Smooth muscle cell (in vitro differentiated cells): ENCODE measurements around the gene NME9. TPM values are rescaled to one million over a fixed set of nuclear protein-coding genes. Genes with fewer than 3 reads are reported as not detected.

Experiments used
- DNase-seq: peaks from one replicate; lab custom pipeline; 2025; ENCODE audit not compliant: unreplicated experiment; lab: John Stamatoyannopoulos, UW
- H2AFZ ChIP-seq: fragments of 200-600 bp; sonication (generic); 2 replicates; pipeline ENCODE4 v1.6.0; 2016; ENCODE audit warnings: antibody characterized with exemption, low read depth, mild to moderate bottlenecking
- H3F3A ChIP-seq: fragments of 200-600 bp; sonication (generic); 2 replicates; pipeline ENCODE4 v1.6.0; 2017; ENCODE audit warnings: antibody characterized with exemption, low read depth
- H3K27ac ChIP-seq: fragments of 200-600 bp; sonication (generic); 2 replicates; pipeline ENCODE4 v1.5.1; 2016; ENCODE audit warnings: low read depth, mild to moderate bottlenecking
- H3K27me3 ChIP-seq: fragments of 200-600 bp; sonication (generic); 2 replicates; pipeline ENCODE4 v1.6.1; 2016; ENCODE audit warnings: low read depth, mild to moderate bottlenecking
- H3K36me3 ChIP-seq: fragments of 200-600 bp; sonication (generic); 2 replicates; pipeline ENCODE4 v1.5.1; 2016; ENCODE audit warnings: low read depth
- H3K4me1 ChIP-seq: fragments of 200-600 bp; sonication (generic); 2 replicates; pipeline ENCODE4 v1.5.1; 2016; ENCODE audit warnings: low read depth
- H3K4me2 ChIP-seq: fragments of 200-600 bp; sonication (generic); 2 replicates; pipeline ENCODE4 v1.6.0; 2016; ENCODE audit warnings: mild to moderate bottlenecking
- H3K4me3 ChIP-seq: fragments of 200-600 bp; sonication (generic); 2 replicates; pipeline ENCODE4 v1.5.1; 2016; ENCODE audit warnings: mild to moderate bottlenecking
- H3K79me2 ChIP-seq: fragments of 200-600 bp; sonication (generic); 2 replicates; pipeline ENCODE4 v1.6.0; 2016; ENCODE audit warnings: low read depth, mild to moderate bottlenecking
- H3K9ac ChIP-seq: fragments of 200-600 bp; sonication (generic); 2 replicates; pipeline ENCODE4 v1.6.0; 2016; ENCODE audit warnings: low read depth
- H3K9me3 ChIP-seq: fragments of 200-600 bp; sonication (generic); replicated peaks from 2 replicates; pipeline ENCODE4 v1.5.1; 2016; ENCODE audit warnings: low read depth
- H4K20me1 ChIP-seq: fragments of 200-600 bp; sonication (generic); 2 replicates; pipeline ENCODE4 v1.6.0; 2016; ENCODE audit warnings: low read depth
- CTCF ChIP-seq: fragments of 200-600 bp; sonication (generic); IDR thresholded peaks from 2 replicates; pipeline ENCODE4 v1.5.1; 2017; ENCODE audit warnings: borderline replicate concordance, mild to moderate bottlenecking, antibody characterized with exemption; ENCODE audit not compliant: insufficient read depth, poor library complexity, severe bottlenecking
- WGBS: methylation state at CpG from one replicate; pipeline ENCODE4 v1.1.7; 2016; ENCODE audit warnings: low lambda C conversion rate; 5-methylcytosine and 5-hydroxymethylcytosine counted together
- polyA plus RNA-seq: library from polyadenylated mRNA; unstranded; fragments of >200 nt; fragmentation: Nextera tagmentation; extraction: Ambion mirVana; gene quantifications from 2 replicates; pipeline ENCODE4 v1.2.1, GENCODE V29; 2016
- total RNA-seq: library from RNA; depleted of rRNA; stranded (reverse); fragments of >200 nt; gene quantifications from 2 replicates; pipeline ENCODE4 v1.2.3, GENCODE V29; 2014

Gene NME9
- total and polyA plus RNA-seq, 2 experiments from 2014 or later = not detected

DNA sequence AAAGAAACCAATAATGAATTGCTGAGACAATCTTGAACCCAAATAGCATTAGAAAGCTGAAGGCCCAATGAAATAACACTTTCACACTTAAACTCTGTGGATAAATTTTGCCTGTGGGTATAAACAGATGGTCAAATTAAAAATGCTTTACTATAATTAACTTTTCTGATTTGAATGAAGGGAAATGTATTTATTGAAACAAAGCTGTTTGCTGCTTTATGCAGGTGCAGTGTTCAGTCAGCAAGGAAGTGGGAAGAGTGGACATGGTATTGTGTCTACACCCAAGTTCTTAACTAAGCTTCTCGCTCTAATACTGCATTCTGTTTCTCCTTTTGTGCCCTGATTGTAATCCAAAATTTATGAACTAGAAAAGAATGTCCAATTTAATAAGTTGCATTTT is 31.8 kb downstream of the NME9 start:
- H3K9me3 ChIP-seq = no peaks in the 10 kb centered on the region
- no peaks in the 10 kb centered on the region for H3F3A ChIP-seq
- H3K27ac ChIP-seq = no peak overlapping the region
- no peaks in the 10 kb centered on the region for H3K4me1 ChIP-seq
- H3K9ac ChIP-seq = no peak overlapping the region
- H3K79me2 ChIP-seq = no peaks in the 10 kb centered on the region
- H3K4me2 ChIP-seq = no peak overlapping the region
- no peak overlapping the region for H3K4me3 ChIP-seq
- H2AFZ ChIP-seq = no peak overlapping the region
- no peaks in the 10 kb centered on the region for H3K36me3 ChIP-seq
- 90% methylated on average over 1 of the region's 1 CpG for WGBS
- DNase-seq = no peak
- no peaks in the 10 kb centered on the region for H3K27me3 ChIP-seq
- no peaks in the 10 kb centered on the region for H4K20me1 ChIP-seq
- no peak for TF ChIP-seq CTCF

GRCh38 chr3:138297059-138297607 is 32.5 kb downstream of the NME9 start:
- Histone ChIP-seq H3K4me1 (no peaks in the 10 kb centered on the region), H3K27me3 (no peaks in the 10 kb centered on the region), H3K27ac (no peak overlapping the region), H4K20me1 (no peaks in the 10 kb centered on the region), H3K9me3 (no peaks in the 10 kb centered on the region), H3K79me2 (no peaks in the 10 kb centered on the region), H3K9ac (no peak overlapping the region), H2AFZ (no peak overlapping the region), H3K4me3 (no peak overlapping the region), H3F3A (no peaks in the 10 kb centered on the region), H3K4me2 (no peak overlapping the region), H3K36me3 (no peaks in the 10 kb centered on the region)
- WGBS = 94% methylated on average over 5 of the region's 5 CpGs
- TF ChIP-seq CTCF = no peak
- DNase-seq = no peak

- Histone ChIP-seq H3K27me3 (no peaks in the 10 kb centered on the region), H3K4me3 (no peak overlapping the region), H3K36me3 (no peaks in the 10 kb centered on the region), H4K20me1 (no peaks in the 10 kb centered on the region), H2AFZ (no peak overlapping the region), H3K9ac (no peak overlapping the region), H3K4me2 (no peak overlapping the region), H3F3A (no peaks in the 10 kb centered on the region), H3K27ac (no peak overlapping the region), H3K79me2 (no peaks in the 10 kb centered on the region), H3K9me3 (no peaks in the 10 kb centered on the region), H3K4me1 (no peaks in the 10 kb centered on the region)
- WGBS = 89% methylated on average over 1 of the region's 1 CpG
- no peak for DNase-seq
- TF ChIP-seq CTCF = no peak
These were observed 33.0 kb downstream of the NME9 start for GRCh38 chr3:138296639-138297038.

DNA sequence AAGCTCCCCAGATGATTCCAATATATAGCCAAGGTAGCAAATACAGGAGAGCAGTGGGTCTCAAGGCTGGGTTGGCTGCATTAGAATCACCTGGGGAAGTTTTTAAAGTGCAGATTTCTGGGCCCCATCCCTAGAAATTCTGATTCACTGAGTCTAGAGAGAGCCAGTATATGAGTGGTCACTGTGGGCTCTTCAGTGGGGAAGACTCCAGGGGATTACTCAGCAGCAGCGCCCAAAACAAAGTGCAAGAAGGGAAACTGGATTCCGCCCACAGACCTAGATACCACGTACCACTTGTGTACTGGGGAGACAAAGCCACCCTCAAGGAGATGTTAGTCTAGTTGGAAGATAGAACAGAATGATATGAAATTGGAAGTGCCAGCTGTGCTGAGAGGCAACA is 40.0 kb downstream of the NME9 start:
- no peaks in the 10 kb centered on the region for H3K27me3 ChIP-seq
- no peak overlapping the region for H2AFZ ChIP-seq
- H4K20me1 ChIP-seq = no peaks in the 10 kb centered on the region
- TF ChIP-seq CTCF = no peak
- no peak overlapping the region for H3K27ac ChIP-seq
- no peak overlapping the region for H3K4me3 ChIP-seq
- DNase-seq = no peak
- no peaks in the 10 kb centered on the region for H3K9me3 ChIP-seq
- H3K4me2 ChIP-seq = no peak overlapping the region
- no peaks in the 10 kb centered on the region for H3K4me1 ChIP-seq
- no peaks in the 10 kb centered on the region for H3F3A ChIP-seq
- WGBS = 97% methylated on average over 3 of the region's 3 CpGs
- H3K79me2 ChIP-seq = no peaks in the 10 kb centered on the region
- no peak overlapping the region for H3K9ac ChIP-seq
- peaks cover 12% of the 10 kb centered on the region for H3K36me3 ChIP-seq
